ENCODE measurements around the gene GRPEL2. TPM values are rescaled to one million over a fixed set of nuclear protein-coding genes. Genes with fewer than 3 reads are reported as not detected.

The GRPEL2 gene
- total and polyA plus RNA-seq, 2 experiments from 2014 or later = 20.2 to 62.2 TPM

- TF ChIP-seq ETS1 (IDR thresholded peaks at IDR 0.05) (no peak), ZNF114 (CRISPR knock-in tag; IDR thresholded peaks at IDR 0.05) (no peak), STAT1 (IDR thresholded peaks at IDR 0.05; ENCODE audit: unreplicated experiment) (no peak), NANOG (IDR thresholded peaks at IDR 0.05; ENCODE audit: borderline replicate concordance) (no peak)
Observed at GRCh38 chr5:149303210-149303609, 42.1 kb upstream of the GRPEL2 start (continued).

- H3K36me3 ChIP-seq (ENCODE audit: insufficient read depth) = no peaks in the 10 kb centered on the region
- Mint-ChIP-seq H3K36me3 (ENCODE audit: low read depth) (no peaks in the 10 kb centered on the region), H3K27ac (no peak overlapping the region), H3K4me1 (peaks cover under 1% of the 10 kb centered on the region; the same call in 1 of the 3 replicates), H3K9me3 (no peaks in the 10 kb centered on the region), H3K4me3 (no peak overlapping the region), H3K27me3 (ENCODE audit: insufficient read depth, low read depth, poor library complexity) (peaks cover 1% of the 10 kb centered on the region)
- no peaks in the 10 kb centered on the region for H3F3A ChIP-seq (replicated peaks; ENCODE audit: low read depth)
- ATAC-seq = no peak
- no peak overlapping the region for H3K27ac ChIP-seq (ENCODE audit: low read depth)
- no peaks in the 10 kb centered on the region for H3K27me3 ChIP-seq (ENCODE audit: insufficient read depth)
- no peak overlapping the region for H3K4me2 ChIP-seq
- no peaks in the 10 kb centered on the region for H3K79me2 ChIP-seq (replicated peaks; ENCODE audit: insufficient read depth)
- H3K4me1 ChIP-seq (ENCODE audit: insufficient read depth) = no peaks in the 10 kb centered on the region
- H4K20me1 ChIP-seq (replicated peaks; ENCODE audit: insufficient read depth) = no peaks in the 10 kb centered on the region
- H2AFZ ChIP-seq = no peak overlapping the region
- DNase-seq (ENCODE audit: low spot score) = no peak
- H3K9me2 ChIP-seq (ENCODE audit: insufficient read depth) = no peaks in the 10 kb centered on the region
- no peak overlapping the region for H3K4me3 ChIP-seq
- no peak for TF ChIP-seq ETS1 (IDR thresholded peaks at IDR 0.05)
- TF ChIP-seq NANOG (IDR thresholded peaks at IDR 0.05; ENCODE audit: borderline replicate concordance) = no peak
- no peak for TF ChIP-seq ZNF114 (CRISPR knock-in tag; IDR thresholded peaks at IDR 0.05)
- no peak for TF ChIP-seq ZNF331 (CRISPR knock-in tag; IDR thresholded peaks at IDR 0.05; ENCODE audit: low read depth)
- no peak for TF ChIP-seq ZNF462 (CRISPR knock-in tag; IDR thresholded peaks at IDR 0.05)
- no peak for TF ChIP-seq CREB1 (CRISPR knock-in tag; IDR thresholded peaks at IDR 0.05; ENCODE audit: low read depth)
- no peak for TF ChIP-seq EZH2 (IDR thresholded peaks at IDR 0.05; ENCODE audit: low read depth, unreplicated experiment)
- no peak for TF ChIP-seq POLR2AphosphoS5 (IDR thresholded peaks at IDR 0.05; ENCODE audit: low read depth)
- no peak for TF ChIP-seq STAT1 (IDR thresholded peaks at IDR 0.05; ENCODE audit: unreplicated experiment)
- TF ChIP-seq REST (IDR thresholded peaks at IDR 0.05; ENCODE audit: unreplicated experiment) = no peak
- TF ChIP-seq JUNB (IDR thresholded peaks at IDR 0.05; ENCODE audit: unreplicated experiment) = no peak
Observed at GRCh38 chr5:149304195-149305078, 40.9 kb upstream of the GRPEL2 start.
